Uterus (tissue), 2 donors: ENCODE measurements around the gene C2orf78.
"Not testable (repeated sequence)": the region's sequence is repeated elsewhere in the genome, so short reads cannot be mapped to it uniquely, and the experiment has no call there.

Source experiments
- CTCF ChIP-seq, 4 experiments: fragments of 200-600 bp in 2 of 4; fragments of 450-650 bp in 2 of 4; sonication (generic) in 2 of 4; IDR thresholded peaks; one replicate each; pipeline ENCODE4 v1.5.1; 2016 to 2019; ENCODE audit warnings: antibody characterized with exemption in 4 of 4, mild to moderate bottlenecking in 2 of 4, moderate library complexity in 1 of 4
- POLR2A ChIP-seq, 2 donors: fragments of 450-650 bp; IDR thresholded peaks; one replicate each; pipeline ENCODE4 v1.6.1; 2016; ENCODE audit warnings: antibody characterized with exemption in 2 of 2, mild to moderate bottlenecking in 1 of 2, moderate library complexity in 1 of 2

DNA sequence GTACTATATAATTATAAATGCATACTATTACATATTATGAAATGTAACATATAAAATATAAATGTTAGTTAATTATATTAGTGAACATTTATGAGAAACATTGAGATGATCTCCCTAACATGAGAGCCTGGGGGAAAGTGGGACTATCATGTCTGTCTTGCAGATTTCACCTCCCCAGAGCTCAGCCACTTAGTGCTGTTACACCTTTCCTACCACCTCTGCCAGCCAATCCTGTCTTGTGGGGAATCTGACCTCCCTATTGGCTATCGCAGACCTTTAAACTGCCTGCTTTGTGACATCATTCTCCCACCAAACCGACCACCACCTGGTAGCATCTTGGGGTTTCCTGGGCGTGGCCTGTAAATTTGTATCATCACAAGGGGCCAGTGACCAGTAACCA, at the start of gene C2orf78:
- not testable (repeated sequence) for TF ChIP-seq POLR2A, CTCF (IDR thresholded peaks at IDR 0.05)
